Keratinocyte (primary cell): ENCODE results near the gene CD247. TPM values are rescaled to one million over a fixed set of nuclear protein-coding genes. Genes with fewer than 3 reads are reported as not detected.

Source experiments
- DNase-seq: peaks from one replicate; pipeline ENCODE4 v3.0.0-alpha.2; 2011; ENCODE audit warnings: low read depth, missing footprints, low spot score
- FAIRE-seq: peaks from 2 replicates; lab custom pipeline; 2011; peaks lifted over from hg19 to GRCh38; lab: Jason Lieb, UNC
- H2AFZ ChIP-seq: 2 replicates; pipeline ENCODE4 v1.6.0; 2012; ENCODE audit warnings: low read length, control low read depth, inconsistent platforms; ENCODE audit not compliant: control insufficient read depth
- H3K27ac ChIP-seq: 2 replicates; pipeline ENCODE4 v1.5.1; 2011; ENCODE audit warnings: low read length; ENCODE audit not compliant: control insufficient read depth, insufficient read depth
- H3K27me3 ChIP-seq: 3 replicates; pipeline ENCODE4 v1.6.0; 2011; ENCODE audit warnings: low read length; ENCODE audit not compliant: control insufficient read depth, insufficient read depth; ENCODE audit errors: extremely low read depth
- H3K36me3 ChIP-seq, 2 experiments: 2 replicates in 1 of 2; 3 replicates in 1 of 2; pipeline ENCODE4 v1.5.1; 2011; ENCODE audit warnings: low read length in 2 of 2, mild to moderate bottlenecking in 1 of 2; ENCODE audit not compliant: control insufficient read depth in 2 of 2, insufficient read depth in 2 of 2; ENCODE audit errors: extremely low read depth in 1 of 2
- H3K4me1 ChIP-seq: 3 replicates; pipeline ENCODE4 v1.5.1; 2011; ENCODE audit warnings: low read length; ENCODE audit not compliant: control insufficient read depth, insufficient read depth; ENCODE audit errors: extremely low read depth
- H3K4me2 ChIP-seq: 3 replicates; pipeline ENCODE4 v1.6.0; 2011; ENCODE audit warnings: low read depth, low read length; ENCODE audit not compliant: control insufficient read depth, insufficient read depth; ENCODE audit errors: extremely low read depth
- H3K4me3 ChIP-seq, 3 experiments: fragments of 200-600 bp in 1 of 3; sonication (generic) in 1 of 3; 2 replicates in 2 of 3; 3 replicates in 1 of 3; pipeline ENCODE4 v1.5.1; 2011 to 2016; ENCODE audit warnings: low read length in 3 of 3, mild to moderate bottlenecking in 3 of 3, control low read depth in 2 of 3, inconsistent platforms in 1 of 3, low read depth in 1 of 3, mixed read lengths in 1 of 3, mixed run types in 1 of 3, moderate library complexity in 1 of 3; ENCODE audit not compliant: control insufficient read depth in 2 of 3, insufficient read depth in 2 of 3; ENCODE audit errors: extremely low read depth in 1 of 3
- H3K79me2 ChIP-seq: 2 replicates; pipeline ENCODE4 v1.6.0; 2012; ENCODE audit warnings: low read length; ENCODE audit not compliant: control insufficient read depth, insufficient read depth
- H3K9ac ChIP-seq: 3 replicates; pipeline ENCODE4 v1.6.0; 2011; ENCODE audit warnings: low read length; ENCODE audit not compliant: control insufficient read depth, insufficient read depth; ENCODE audit errors: extremely low read depth
- H3K9me1 ChIP-seq: 3 replicates; pipeline ENCODE4 v1.6.0; 2011; ENCODE audit warnings: low read length; ENCODE audit not compliant: control insufficient read depth, insufficient read depth; ENCODE audit errors: extremely low read depth
- H3K9me3 ChIP-seq: 2 replicates; pipeline ENCODE4 v1.5.1; 2012; ENCODE audit warnings: low read depth, low read length; ENCODE audit not compliant: control insufficient read depth
- H4K20me1 ChIP-seq: 3 replicates; pipeline ENCODE4 v1.6.0; 2011; ENCODE audit warnings: low read length; ENCODE audit not compliant: control insufficient read depth, insufficient read depth; ENCODE audit errors: extremely low read depth
- CTCF ChIP-seq, 3 experiments: IDR thresholded peaks in 1 of 3; conservative IDR thresholded peaks in 1 of 3; optimal IDR thresholded peaks in 1 of 3; 2 replicates in 2 of 3; 3 replicates in 1 of 3; pipeline versions ENCODE3 to v1.5.1; 2011; ENCODE audit warnings: low read length in 3 of 3, mild to moderate bottlenecking in 3 of 3, moderate library complexity in 2 of 3, control low read depth in 1 of 3, inconsistent platforms in 1 of 3; ENCODE audit not compliant: insufficient read depth in 2 of 3; ENCODE audit errors: extremely low read depth in 1 of 3
- EZH2 ChIP-seq: IDR thresholded peaks from one replicate; pipeline ENCODE4 v1.6.1; 2012; ENCODE audit warnings: inconsistent platforms, mild to moderate bottlenecking, low read length, moderate library complexity
- dilution Hi-C: fragments of 300-500 bp; cut with MboI; formaldehyde crosslinking; loops from one replicate; pipeline ENCODE4 v1.7.0; 2020; ENCODE audit warnings: low sequenced_read_pairs; ENCODE audit not compliant: extremely low pct_ligation_motif_present
- polyA plus RNA-seq, 5 experiments: library from polyadenylated mRNA; depleted of rRNA in 3 of 5; stranded (reverse) in 3 of 5; stranded (forward) in 1 of 5; unstranded in 1 of 5; fragments of >200 nt; gene quantifications; 1 replicate in 1 of 5; 2 replicates in 3 of 5; 3 replicates in 1 of 5; pipeline versions ENCODE4 v1.2.1 to v1.2.3, GENCODE V29; 2011 to 2012; ENCODE audit warnings: missing spikeins in 2 of 5, low read depth in 1 of 5, low replicate concordance in 1 of 5

The CD247 gene
- polyA plus RNA-seq, 1 donor (not counting 4 experiments of a cell fraction or from before 2014, with no cell fraction given), result not detected

DNA sequence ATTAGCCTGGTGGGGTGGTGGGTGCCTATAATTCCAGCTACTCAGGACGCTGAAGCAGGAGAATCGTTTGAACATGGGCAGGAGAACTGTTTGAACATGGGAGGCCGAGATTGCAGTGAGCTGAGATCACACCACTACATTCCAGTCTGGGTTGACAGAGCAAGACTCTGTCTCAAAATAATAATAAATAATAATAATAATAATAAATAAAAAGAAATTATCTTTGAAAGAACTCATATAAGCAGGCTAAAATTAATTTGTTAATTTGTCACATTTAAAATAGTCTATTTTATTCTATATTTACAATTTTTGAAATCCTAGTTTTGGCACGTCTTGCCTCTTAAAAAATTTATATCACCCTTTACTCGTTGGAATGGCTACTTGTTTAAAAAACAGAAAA is 27.6 kb downstream of the CD247 start:
- Histone ChIP-seq H3K79me2 (no peaks in the 10 kb centered on the region), H3K36me3 (no peaks in the 10 kb centered on the region), H3K4me2 (no peak overlapping the region), H3K27ac (no peak overlapping the region), H3K4me1 (no peaks in the 10 kb centered on the region), H3K9me3 (no peaks in the 10 kb centered on the region), H3K9ac (no peak overlapping the region), H3K27me3 (no peaks in the 10 kb centered on the region), H2AFZ (no peak overlapping the region), H3K4me3 (no peak overlapping the region), H3K9me1 (no peaks in the 10 kb centered on the region), H4K20me1 (no peaks in the 10 kb centered on the region)
- dilution Hi-C loops, result no loop called here
- no peak for TF ChIP-seq EZH2
- no peak for TF ChIP-seq CTCF (optimal IDR thresholded peaks at IDR 0.05 in 1 of 3, IDR thresholded peaks at IDR 0.05 in 1 of 3, conservative IDR thresholded peaks at IDR 0.05 in 1 of 3; ENCODE audit: extremely low read depth in 1 of 3, insufficient read depth in 2 of 3, low read length in 3 of 3)
- FAIRE-seq (no peak), DNase-seq (no peak)

DNA sequence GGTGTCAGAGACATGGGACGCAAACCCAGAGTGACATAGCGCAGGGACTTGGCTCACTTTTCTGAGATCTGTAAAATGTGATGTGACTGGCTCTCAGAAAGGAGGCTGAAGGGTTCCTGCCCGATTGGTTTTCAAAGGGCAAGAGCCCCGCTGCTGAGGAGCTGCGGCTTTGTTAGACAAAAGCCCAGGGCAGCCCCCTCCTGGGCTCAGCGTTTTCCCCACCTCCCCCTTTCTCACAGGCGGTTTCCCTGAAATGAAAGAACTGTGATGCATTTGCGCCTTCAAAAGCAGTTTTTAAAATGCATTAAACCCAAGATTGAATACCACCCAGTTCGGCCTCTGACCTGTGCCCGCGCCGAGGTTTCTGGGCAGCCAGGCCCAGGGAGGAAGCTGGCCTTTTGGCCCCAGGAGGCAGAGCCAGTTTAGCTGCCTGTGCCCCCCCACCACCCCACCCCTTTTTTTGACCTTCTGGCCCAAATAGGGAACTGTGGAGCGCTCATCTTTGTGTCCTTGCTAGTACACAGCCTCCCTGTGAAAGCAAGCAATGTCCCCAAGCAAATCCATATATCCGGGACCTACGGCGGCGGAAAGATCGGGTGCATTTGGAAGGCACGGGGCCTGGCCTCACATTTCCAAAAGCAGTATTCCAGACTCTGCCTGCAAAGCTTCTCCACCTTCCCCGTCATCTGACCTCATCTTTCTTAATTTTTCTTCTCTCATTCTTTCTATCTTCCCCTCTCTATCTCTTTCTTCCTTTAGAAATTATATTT is 28.6 kb downstream of the CD247 start:
- no peak overlapping the region for H3K4me3 ChIP-seq
- no peak for DNase-seq
- no peaks in the 10 kb centered on the region for H3K27me3 ChIP-seq
- H3K36me3 ChIP-seq, result no peaks in the 10 kb centered on the region
- H3K9me1 ChIP-seq, result no peaks in the 10 kb centered on the region
- no peak overlapping the region for H3K4me2 ChIP-seq
- dilution Hi-C loops, result no loop called here
- H4K20me1 ChIP-seq, result no peaks in the 10 kb centered on the region
- no peak overlapping the region for H3K27ac ChIP-seq
- no peak for FAIRE-seq
- H3K9me3 ChIP-seq, result no peaks in the 10 kb centered on the region
- TF ChIP-seq EZH2, result no peak
- TF ChIP-seq CTCF (optimal IDR thresholded peaks at IDR 0.05 in 1 of 3, IDR thresholded peaks at IDR 0.05 in 1 of 3, conservative IDR thresholded peaks at IDR 0.05 in 1 of 3; ENCODE audit: extremely low read depth in 1 of 3, insufficient read depth in 2 of 3, low read length in 3 of 3), result no peak
- H3K9ac ChIP-seq, result no peak overlapping the region
- H3K79me2 ChIP-seq, result no peaks in the 10 kb centered on the region
- no peak overlapping the region for H2AFZ ChIP-seq
- no peaks in the 10 kb centered on the region for H3K4me1 ChIP-seq
